Keratinocyte (primary cell): Measurements from ENCODE around the gene DLG2. TPM values are rescaled to one million over a fixed set of nuclear protein-coding genes. Genes with fewer than 3 reads are reported as not detected.

Experiments
- DNase-seq: peaks from one replicate; pipeline ENCODE4 v3.0.0-alpha.2; 2011; ENCODE audit warnings: low read depth, missing footprints, low spot score
- FAIRE-seq: peaks from 2 replicates; lab custom pipeline; 2011; peaks lifted over from hg19 to GRCh38; lab: Jason Lieb, UNC
- H2AFZ ChIP-seq: 2 replicates; pipeline ENCODE4 v1.6.0; 2012; ENCODE audit warnings: low read length, control low read depth, inconsistent platforms; ENCODE audit not compliant: control insufficient read depth
- H3K27ac ChIP-seq: 2 replicates; pipeline ENCODE4 v1.5.1; 2011; ENCODE audit warnings: low read length; ENCODE audit not compliant: control insufficient read depth, insufficient read depth
- H3K27me3 ChIP-seq: 3 replicates; pipeline ENCODE4 v1.6.0; 2011; ENCODE audit warnings: low read length; ENCODE audit not compliant: control insufficient read depth, insufficient read depth; ENCODE audit errors: extremely low read depth
- H3K36me3 ChIP-seq, 2 experiments: 2 replicates in 1 of 2; 3 replicates in 1 of 2; pipeline ENCODE4 v1.5.1; 2011; ENCODE audit warnings: low read length in 2 of 2, mild to moderate bottlenecking in 1 of 2; ENCODE audit not compliant: control insufficient read depth in 2 of 2, insufficient read depth in 2 of 2; ENCODE audit errors: extremely low read depth in 1 of 2
- H3K4me1 ChIP-seq: 3 replicates; pipeline ENCODE4 v1.5.1; 2011; ENCODE audit warnings: low read length; ENCODE audit not compliant: control insufficient read depth, insufficient read depth; ENCODE audit errors: extremely low read depth
- H3K4me2 ChIP-seq: 3 replicates; pipeline ENCODE4 v1.6.0; 2011; ENCODE audit warnings: low read depth, low read length; ENCODE audit not compliant: control insufficient read depth, insufficient read depth; ENCODE audit errors: extremely low read depth
- H3K4me3 ChIP-seq, 3 experiments: fragments of 200-600 bp in 1 of 3; sonication (generic) in 1 of 3; 2 replicates in 2 of 3; 3 replicates in 1 of 3; pipeline ENCODE4 v1.5.1; 2011 to 2016; ENCODE audit warnings: low read length in 3 of 3, mild to moderate bottlenecking in 3 of 3, control low read depth in 2 of 3, inconsistent platforms in 1 of 3, low read depth in 1 of 3, mixed read lengths in 1 of 3, mixed run types in 1 of 3, moderate library complexity in 1 of 3; ENCODE audit not compliant: control insufficient read depth in 2 of 3, insufficient read depth in 2 of 3; ENCODE audit errors: extremely low read depth in 1 of 3
- H3K79me2 ChIP-seq: 2 replicates; pipeline ENCODE4 v1.6.0; 2012; ENCODE audit warnings: low read length; ENCODE audit not compliant: control insufficient read depth, insufficient read depth
- H3K9ac ChIP-seq: 3 replicates; pipeline ENCODE4 v1.6.0; 2011; ENCODE audit warnings: low read length; ENCODE audit not compliant: control insufficient read depth, insufficient read depth; ENCODE audit errors: extremely low read depth
- H3K9me1 ChIP-seq: 3 replicates; pipeline ENCODE4 v1.6.0; 2011; ENCODE audit warnings: low read length; ENCODE audit not compliant: control insufficient read depth, insufficient read depth; ENCODE audit errors: extremely low read depth
- H3K9me3 ChIP-seq: 2 replicates; pipeline ENCODE4 v1.5.1; 2012; ENCODE audit warnings: low read depth, low read length; ENCODE audit not compliant: control insufficient read depth
- H4K20me1 ChIP-seq: 3 replicates; pipeline ENCODE4 v1.6.0; 2011; ENCODE audit warnings: low read length; ENCODE audit not compliant: control insufficient read depth, insufficient read depth; ENCODE audit errors: extremely low read depth
- EZH2 ChIP-seq: IDR thresholded peaks from one replicate; pipeline ENCODE4 v1.6.1; 2012; ENCODE audit warnings: inconsistent platforms, mild to moderate bottlenecking, low read length, moderate library complexity
- dilution Hi-C: fragments of 300-500 bp; cut with MboI; formaldehyde crosslinking; loops from one replicate; pipeline ENCODE4 v1.7.0; 2020; ENCODE audit warnings: low sequenced_read_pairs; ENCODE audit not compliant: extremely low pct_ligation_motif_present
- polyA plus RNA-seq, 5 experiments: library from polyadenylated mRNA; depleted of rRNA in 3 of 5; stranded (reverse) in 3 of 5; stranded (forward) in 1 of 5; unstranded in 1 of 5; fragments of >200 nt; gene quantifications; 1 replicate in 1 of 5; 2 replicates in 3 of 5; 3 replicates in 1 of 5; pipeline versions ENCODE4 v1.2.1 to v1.2.3, GENCODE V29; 2011 to 2012; ENCODE audit warnings: missing spikeins in 2 of 5, low read depth in 1 of 5, low replicate concordance in 1 of 5
- TF ChIP-seq, protein P1 (sequence below), 3 experiments: IDR thresholded peaks in 1 of 3; conservative IDR thresholded peaks in 1 of 3; optimal IDR thresholded peaks in 1 of 3; 2 replicates in 2 of 3; 3 replicates in 1 of 3; pipeline versions ENCODE3 to v1.5.1; 2011; ENCODE audit warnings: low read length in 3 of 3, mild to moderate bottlenecking in 3 of 3, moderate library complexity in 2 of 3, control low read depth in 1 of 3, inconsistent platforms in 1 of 3; ENCODE audit not compliant: insufficient read depth in 2 of 3; ENCODE audit errors: extremely low read depth in 1 of 3

Gene DLG2
- polyA plus RNA-seq, 1 donor (not counting 4 experiments of a cell fraction or from before 2014, with no cell fraction given): 0.55 TPM

DNA sequence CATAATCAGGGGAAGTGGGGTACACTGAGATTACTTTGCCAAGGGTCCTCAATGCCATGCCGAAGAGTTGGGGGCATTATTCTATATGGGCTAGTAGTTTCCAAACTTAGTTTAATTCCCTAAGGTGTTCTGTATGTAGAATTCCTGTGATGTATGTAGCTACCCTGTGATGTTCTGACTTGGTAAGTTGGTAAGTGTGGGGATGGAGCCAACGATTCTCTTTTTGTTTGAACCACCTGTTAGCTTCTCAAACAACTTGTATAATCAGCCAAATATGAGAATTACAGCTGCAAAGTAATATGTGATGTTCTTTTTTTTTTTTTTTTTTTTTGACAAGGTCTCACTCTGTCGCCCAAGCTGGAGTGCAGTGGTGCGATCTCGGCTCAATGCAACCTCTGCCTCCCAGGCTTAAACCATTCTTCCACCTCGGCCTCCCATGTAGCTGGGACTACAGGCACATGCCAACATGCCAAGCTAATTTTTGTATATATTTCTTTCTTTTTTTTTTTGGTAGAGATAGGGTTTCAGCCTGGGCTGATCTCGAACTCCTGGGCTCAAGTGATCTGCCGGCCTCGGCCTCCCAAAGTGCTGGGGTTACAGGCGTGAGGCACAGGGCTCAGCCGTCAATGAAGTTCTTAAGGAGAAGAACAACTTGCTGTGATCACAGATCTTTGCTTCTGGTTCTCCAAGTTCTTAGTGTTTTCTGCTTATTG, 2025.8 kb downstream of the DLG2 start:
- DNase-seq (no peak), FAIRE-seq (no peak)
- TF ChIP-seq, protein P1, sequence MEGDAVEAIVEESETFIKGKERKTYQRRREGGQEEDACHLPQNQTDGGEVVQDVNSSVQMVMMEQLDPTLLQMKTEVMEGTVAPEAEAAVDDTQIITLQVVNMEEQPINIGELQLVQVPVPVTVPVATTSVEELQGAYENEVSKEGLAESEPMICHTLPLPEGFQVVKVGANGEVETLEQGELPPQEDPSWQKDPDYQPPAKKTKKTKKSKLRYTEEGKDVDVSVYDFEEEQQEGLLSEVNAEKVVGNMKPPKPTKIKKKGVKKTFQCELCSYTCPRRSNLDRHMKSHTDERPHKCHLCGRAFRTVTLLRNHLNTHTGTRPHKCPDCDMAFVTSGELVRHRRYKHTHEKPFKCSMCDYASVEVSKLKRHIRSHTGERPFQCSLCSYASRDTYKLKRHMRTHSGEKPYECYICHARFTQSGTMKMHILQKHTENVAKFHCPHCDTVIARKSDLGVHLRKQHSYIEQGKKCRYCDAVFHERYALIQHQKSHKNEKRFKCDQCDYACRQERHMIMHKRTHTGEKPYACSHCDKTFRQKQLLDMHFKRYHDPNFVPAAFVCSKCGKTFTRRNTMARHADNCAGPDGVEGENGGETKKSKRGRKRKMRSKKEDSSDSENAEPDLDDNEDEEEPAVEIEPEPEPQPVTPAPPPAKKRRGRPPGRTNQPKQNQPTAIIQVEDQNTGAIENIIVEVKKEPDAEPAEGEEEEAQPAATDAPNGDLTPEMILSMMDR (optimal IDR thresholded peaks at IDR 0.05 in 1 of 3, IDR thresholded peaks at IDR 0.05 in 1 of 3, conservative IDR thresholded peaks at IDR 0.05 in 1 of 3; ENCODE audit: extremely low read depth in 1 of 3, insufficient read depth in 2 of 3, low read length in 3 of 3): no peak
- TF ChIP-seq EZH2: no peak
- no peaks in the 10 kb centered on the region for H3K79me2 ChIP-seq
- no peak overlapping the region for H3K4me3 ChIP-seq
- H4K20me1 ChIP-seq: no peaks in the 10 kb centered on the region
- H3K9me1 ChIP-seq: no peaks in the 10 kb centered on the region
- no peak overlapping the region for H3K4me2 ChIP-seq
- no peaks in the 10 kb centered on the region for H3K4me1 ChIP-seq
- no peaks in the 10 kb centered on the region for H3K9me3 ChIP-seq
- no peak overlapping the region for H3K27ac ChIP-seq
- H3K27me3 ChIP-seq: no peaks in the 10 kb centered on the region
- no peaks in the 10 kb centered on the region for H3K36me3 ChIP-seq
- H2AFZ ChIP-seq: no peak overlapping the region
- dilution Hi-C loops: no loop called here
- H3K9ac ChIP-seq: no peak overlapping the region

DNA sequence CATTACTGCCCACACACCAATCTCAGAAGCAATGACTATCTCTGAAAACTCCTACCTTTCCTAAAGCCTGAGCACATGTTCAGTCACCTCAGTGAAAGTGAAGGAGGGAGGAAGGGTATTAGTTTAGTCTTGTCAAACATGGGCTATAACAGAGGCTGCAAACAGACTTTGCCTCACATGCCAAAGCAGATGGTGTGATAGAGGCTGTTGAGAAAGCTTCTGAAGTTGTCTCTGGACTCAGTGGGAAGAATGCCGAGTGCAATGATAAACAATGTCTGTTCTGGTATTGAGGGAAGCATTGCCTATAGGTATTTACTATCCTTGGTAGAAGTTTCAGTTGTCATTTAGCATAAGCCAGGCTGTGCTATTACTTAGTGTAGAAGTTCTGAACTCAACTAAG, 2026.5 kb downstream of the DLG2 start:
- Histone ChIP-seq H3K27me3 (no peaks in the 10 kb centered on the region), H4K20me1 (no peaks in the 10 kb centered on the region), H3K9me3 (no peaks in the 10 kb centered on the region), H3K4me1 (no peaks in the 10 kb centered on the region), H3K79me2 (no peaks in the 10 kb centered on the region), H3K9me1 (no peaks in the 10 kb centered on the region), H3K9ac (no peak overlapping the region), H3K4me3 (no peak overlapping the region), H3K4me2 (no peak overlapping the region), H3K27ac (no peak overlapping the region), H2AFZ (no peak overlapping the region), H3K36me3 (no peaks in the 10 kb centered on the region)
- dilution Hi-C loops: no loop called here
- DNase-seq (no peak), FAIRE-seq (no peak)
- TF ChIP-seq, protein P1 (optimal IDR thresholded peaks at IDR 0.05 in 1 of 3, IDR thresholded peaks at IDR 0.05 in 1 of 3, conservative IDR thresholded peaks at IDR 0.05 in 1 of 3; ENCODE audit: extremely low read depth in 1 of 3, insufficient read depth in 2 of 3, low read length in 3 of 3): no peak
- no peak for TF ChIP-seq EZH2
